ACHN (cell line): Measurements from ENCODE around the gene ARL5C.
"Not testable (repeated sequence)": the region's sequence is repeated elsewhere in the genome, so short reads cannot be mapped to it uniquely, and the experiment has no call there.

Experiments used
- DNase-seq: peaks from one replicate; pipeline ENCODE4 v3.0.0-alpha.2; 2015
- in situ Hi-C: cut with HindIII; loops from 2 replicates; pipeline ENCODE4 v1.10.0; 2017; ENCODE audit warnings: low sequenced_read_pairs, low pct_ligation_motif_present, low pct_unique_long_range_greater_than_20kb

The ARL5C gene

GRCh38 chr17:39171933-39172332, 6.0 kb upstream of the ARL5C start:
- in situ Hi-C loops = no loop called here
- DNase-seq = no peak

DNA sequence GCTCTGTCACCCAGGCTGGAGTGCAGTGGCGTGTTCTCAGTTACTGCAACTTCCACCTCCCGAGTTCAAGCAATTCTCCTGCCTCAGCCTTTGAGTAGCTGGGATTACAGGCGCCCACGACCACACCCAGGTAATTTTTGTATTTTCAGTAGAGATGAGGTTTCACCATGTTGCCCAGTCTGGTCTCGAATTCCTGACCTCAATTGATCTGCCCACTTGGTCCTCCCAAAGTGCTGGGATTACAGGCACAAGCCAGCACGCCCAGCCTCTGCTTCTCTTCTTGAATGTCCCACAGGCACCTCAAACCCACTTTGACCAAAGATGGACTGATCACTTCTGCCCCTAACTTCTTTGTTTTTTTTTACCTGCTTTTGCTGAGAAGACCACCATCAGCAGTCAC, 4.6 kb upstream of the ARL5C start:
- in situ Hi-C loops = no loop called here
- no peak for DNase-seq

GRCh38 chr17:39170109-39170508, 4.1 kb upstream of the ARL5C start:
- in situ Hi-C loops = no loop called here
- no peak for DNase-seq

DNA sequence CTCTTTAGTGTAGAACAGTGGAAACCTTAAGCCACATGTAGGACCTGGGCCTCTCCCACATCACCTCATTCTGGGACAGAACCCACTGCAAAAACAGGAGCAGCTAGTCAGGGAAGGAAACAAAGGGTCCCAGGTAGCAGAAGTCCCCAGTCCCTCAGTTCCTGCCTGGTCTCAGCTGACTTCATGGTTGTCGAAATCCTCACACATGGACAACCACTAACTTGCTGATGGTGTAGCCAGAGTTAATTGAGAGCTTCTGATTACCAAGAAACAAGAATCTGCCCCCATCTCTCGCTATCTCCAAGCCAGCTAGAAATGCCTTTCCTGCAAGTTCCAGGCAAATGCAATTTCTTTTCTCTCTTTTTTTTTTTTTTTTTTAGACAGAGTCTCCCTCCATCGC, 3.6 kb upstream of the ARL5C start:
- in situ Hi-C loops = no loop called here
- no peak for DNase-seq

GRCh38 chr17:39169101-39169500, 3.1 kb upstream of the ARL5C start:
- in situ Hi-C loops = no loop called here
- no peak for DNase-seq

DNA sequence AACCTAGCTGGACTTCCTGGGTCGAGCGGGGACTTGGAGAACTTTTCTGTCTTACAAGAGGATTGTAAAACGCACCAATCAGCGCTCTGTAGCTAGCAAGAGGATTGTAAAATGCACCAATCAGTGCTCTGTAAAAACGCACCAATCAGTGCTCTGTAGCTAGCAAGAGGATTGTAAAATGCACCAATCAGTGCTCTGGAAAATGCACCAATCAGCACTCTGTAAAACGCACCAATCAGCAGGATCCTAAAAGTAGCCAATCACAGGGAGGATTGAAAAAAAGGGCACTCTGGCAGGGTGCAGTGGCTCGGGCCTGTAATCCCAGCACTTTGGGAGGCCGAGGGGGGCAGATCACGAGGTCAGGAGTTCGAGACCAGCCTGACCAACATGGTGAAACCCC, 2.5 kb upstream of the ARL5C start:
- DNase-seq, in situ Hi-C loops: not testable (repeated sequence)

DNA sequence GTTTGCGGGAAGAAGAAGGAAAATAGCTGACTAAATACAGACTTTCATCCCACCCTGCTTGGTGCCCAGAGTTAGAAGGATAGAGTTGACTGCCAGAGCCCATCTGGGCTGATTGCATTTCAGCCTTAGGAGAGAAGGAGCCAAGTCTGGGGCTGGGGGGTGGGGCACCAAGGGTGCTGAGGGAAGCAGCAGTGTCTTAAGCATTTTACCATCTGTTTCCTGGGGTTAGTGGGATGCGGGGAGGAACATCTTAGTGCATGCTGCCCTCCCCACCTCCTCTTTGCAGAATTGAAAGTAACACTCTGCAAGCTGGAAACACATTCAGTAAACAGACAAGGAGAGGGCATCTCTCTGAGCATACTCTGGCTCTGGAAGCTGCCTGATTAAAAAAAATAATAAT, 1.5 kb upstream of the ARL5C start:
- in situ Hi-C loops = no loop called here
- no peak for DNase-seq

DNA sequence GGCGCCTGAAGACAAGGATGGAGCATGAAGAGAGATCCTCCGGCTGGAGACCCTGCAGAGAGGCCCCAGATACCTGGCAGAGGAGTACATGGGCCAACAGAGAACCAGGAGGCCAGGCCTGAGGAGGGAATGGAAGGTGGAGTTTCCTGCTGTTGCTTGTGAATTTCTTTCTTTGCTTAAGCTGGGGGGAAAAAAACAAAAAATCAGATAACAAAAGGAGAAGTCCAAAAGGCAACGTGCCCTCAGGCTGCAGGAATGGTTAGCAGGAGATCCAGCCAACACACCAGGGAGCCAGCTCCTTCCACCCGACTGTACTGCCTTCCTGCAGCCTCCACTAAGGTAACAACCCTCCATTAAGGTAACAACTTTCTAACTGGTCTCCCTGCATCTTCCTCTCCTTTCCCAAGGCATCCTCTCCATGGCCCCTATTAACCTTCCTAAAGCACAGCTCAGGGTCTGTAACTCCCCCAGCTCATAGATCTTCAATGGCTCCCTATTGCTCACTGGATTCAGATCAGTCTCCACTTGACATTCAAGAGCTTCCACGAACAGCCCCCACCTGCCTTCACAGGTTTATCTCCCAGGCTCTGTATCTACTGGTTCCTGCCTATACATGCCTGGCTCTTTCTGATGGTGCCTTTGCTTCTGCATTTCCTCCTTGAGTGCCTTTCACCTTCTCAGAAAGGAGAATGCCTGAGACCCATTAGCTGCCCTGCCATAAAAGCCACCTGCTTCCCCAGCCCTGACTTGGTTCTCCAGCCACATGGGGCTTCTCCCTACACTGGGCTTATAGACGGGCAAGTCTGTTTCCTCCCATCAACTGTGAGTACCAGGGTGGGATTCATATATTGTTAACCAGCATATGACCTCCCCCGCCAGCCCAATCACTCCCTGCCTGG, 725 bp upstream of the ARL5C start:
- no peak for DNase-seq
- in situ Hi-C loops = no loop called here

GRCh38 chr17:39165178-39165840, 652 bp downstream of the ARL5C start:
- in situ Hi-C loops = no loop called here
- no peak for DNase-seq

DNA sequence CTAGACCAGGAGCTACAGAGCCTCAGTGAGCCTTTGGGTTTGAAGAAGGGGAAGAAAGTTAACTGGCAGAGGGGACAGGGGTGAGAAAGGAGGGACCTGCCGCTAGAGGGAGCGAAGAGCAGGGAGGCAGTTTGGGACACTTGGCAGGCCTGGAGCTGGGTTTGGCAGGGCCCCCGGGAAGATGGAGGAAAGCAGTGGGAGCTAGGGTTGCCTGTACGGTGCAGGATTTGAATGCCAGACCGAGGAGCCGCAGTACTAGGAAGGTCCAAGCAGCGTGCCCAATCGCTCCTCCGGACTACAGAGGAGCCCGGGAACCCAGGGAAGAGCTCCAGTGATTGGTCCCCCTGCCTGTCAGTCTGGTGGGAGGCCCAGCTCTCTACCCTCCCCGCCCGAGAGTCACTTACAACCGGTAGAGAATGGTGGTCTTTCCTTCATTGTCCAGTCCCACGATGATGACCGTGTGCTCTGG, 1.3 kb downstream of the ARL5C start:
- peak; percentile 83 for DNase-seq
- in situ Hi-C loops = no loop called here

- no peak for DNase-seq
- in situ Hi-C loops = no loop called here
Measured at GRCh38 chr17:39161962-39162361, 4.0 kb downstream of the ARL5C start.

- no peak for DNase-seq
- in situ Hi-C loops = no loop called here
Measured at GRCh38 chr17:39158623-39159022, 7.3 kb downstream of the ARL5C start.

DNA sequence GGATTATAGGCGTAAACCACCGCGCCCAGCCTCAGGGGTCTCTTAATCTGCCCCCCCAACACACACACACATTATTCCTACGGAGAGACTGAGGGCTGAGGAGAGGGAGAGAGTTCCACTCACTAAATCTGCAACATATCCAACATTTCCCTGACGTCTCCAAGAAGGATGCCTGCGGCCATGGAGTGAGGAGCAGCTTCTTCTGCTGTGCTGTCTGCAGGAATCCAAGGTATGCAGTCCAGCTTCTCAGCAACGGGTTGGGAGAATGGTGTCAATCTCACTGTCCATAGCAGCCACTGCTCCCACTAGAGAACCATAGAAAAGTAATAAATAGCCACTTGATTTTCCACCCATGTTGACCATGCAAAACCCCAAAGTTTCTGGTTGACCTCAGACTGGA, 9.5 kb downstream of the ARL5C start:
- no peak for DNase-seq
- in situ Hi-C loops = no loop called here

- DNase-seq = no peak
- in situ Hi-C loops = no loop called here
Measured at GRCh38 chr17:39155654-39156053, 10.3 kb downstream of the ARL5C start.

GRCh38 chr17:39153599-39154051, 12.3 kb downstream of the ARL5C start:
- in situ Hi-C loops = no loop called here
- DNase-seq = peak; percentile 86

DNA sequence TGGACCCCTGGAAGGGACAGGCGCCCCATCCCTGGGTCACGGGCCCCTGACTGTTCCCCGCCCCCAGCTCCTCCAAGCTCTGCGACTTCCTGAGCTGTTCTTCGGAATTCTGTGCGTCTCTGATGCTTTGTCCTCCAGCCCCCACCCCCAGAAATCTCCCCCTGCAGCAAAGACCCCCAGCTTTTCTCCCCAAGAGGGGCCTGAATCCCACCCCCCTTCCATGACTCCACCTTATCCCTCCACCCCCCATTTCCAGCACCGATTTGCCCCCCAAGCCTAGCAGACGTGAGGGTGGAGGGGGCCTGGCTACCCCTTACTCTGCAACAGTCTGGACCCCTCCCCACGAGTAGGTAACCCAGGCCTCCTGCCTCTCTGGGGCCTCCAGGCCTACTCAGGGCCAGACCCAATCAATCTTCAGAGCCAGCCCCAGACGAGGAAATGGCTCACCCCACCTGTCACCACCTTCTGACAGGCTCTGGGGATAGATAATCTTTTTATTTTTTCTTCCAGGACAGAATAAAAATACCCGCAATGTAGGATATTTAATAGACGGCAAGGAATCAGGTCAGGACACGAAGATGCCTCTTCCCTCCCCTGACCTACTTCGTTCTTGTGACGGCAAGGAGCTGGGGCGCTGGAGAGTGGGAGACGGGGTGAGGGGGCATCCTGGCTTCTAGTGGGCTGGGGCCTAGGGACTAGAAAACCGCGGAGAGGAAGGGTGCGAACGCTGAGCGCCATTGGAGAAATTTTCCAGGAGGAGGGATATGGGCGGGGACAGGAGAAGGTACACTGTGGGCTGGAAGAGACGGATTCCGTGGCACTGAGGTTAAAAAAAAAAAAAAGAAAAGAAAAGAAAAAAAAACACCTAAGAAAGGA, 13.8 kb downstream of the ARL5C start:
- in situ Hi-C loops = no loop called here
- DNase-seq = peak; percentile 62

GRCh38 chr17:39151150-39151942, 14.6 kb downstream of the ARL5C start, which contains the start of gene PLXDC1:
Gene PLXDC1, minus strand, starts transcription at chr17:39151637. Its CDS starts 200 bp downstream, at chr17:39151437.
- in situ Hi-C loops = no loop called here
- DNase-seq = no peak

DNA sequence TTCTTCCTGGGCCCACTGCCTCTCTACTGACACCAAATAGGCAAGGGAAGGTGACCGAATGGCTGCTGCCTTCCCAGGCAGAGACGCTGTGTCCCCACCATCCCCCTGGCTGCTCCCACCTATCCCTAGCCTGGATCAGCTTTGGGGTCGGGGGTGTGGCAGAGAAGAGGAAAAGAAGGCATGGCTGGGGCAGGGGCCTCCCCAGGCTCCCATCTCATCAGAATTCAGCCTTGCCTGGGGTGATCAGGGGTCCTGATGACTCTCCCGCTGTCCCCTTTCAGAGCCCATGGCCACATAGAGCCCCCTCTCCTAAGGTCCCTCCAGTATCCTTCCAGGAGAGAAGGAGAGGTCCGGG, 15.2 kb downstream of the ARL5C start:
- no peak for DNase-seq
- in situ Hi-C loops = no loop called here
